Uterus (tissue), 4 donors: Measurements from ENCODE around the gene IGSF3. TPM values are rescaled to one million over a fixed set of nuclear protein-coding genes. Genes with fewer than 3 reads are reported as not detected.

Source experiments
- DNase-seq, 2 donors: peaks; one replicate each; pipeline ENCODE4 v3.0.0-alpha.2; 2019 to 2020
- H3K27ac ChIP-seq, 2 donors: fragments of 200-600 bp; sonication (generic); 1 replicate in 1 of 2; 2 replicates in 1 of 2; pipeline ENCODE4 v1.5.1; 2016 to 2018
- H3K27me3 ChIP-seq, 2 donors: fragments of 200-600 bp; sonication (generic); one replicate each; pipeline ENCODE4 v1.5.1; 2018 to 2019; ENCODE audit warnings: control low read depth in 1 of 2
- H3K36me3 ChIP-seq, 2 donors: fragments of 200-600 bp; sonication (generic); one replicate each; pipeline ENCODE4 v1.5.1; 2019; ENCODE audit warnings: control low read depth in 1 of 2
- H3K4me1 ChIP-seq, 2 donors: fragments of 200-600 bp; sonication (generic); one replicate each; pipeline ENCODE4 v1.5.1; 2018 to 2019; ENCODE audit warnings: control low read depth in 1 of 2
- H3K4me3 ChIP-seq, 2 donors: fragments of 200-600 bp; sonication (generic); 1 replicate in 1 of 2; 2 replicates in 1 of 2; pipeline ENCODE4 v1.5.1; 2018 to 2019; ENCODE audit warnings: mild to moderate bottlenecking in 1 of 2
- H3K9me3 ChIP-seq, 2 donors: fragments of 200-600 bp; sonication (generic); one replicate each; pipeline ENCODE4 v1.5.1; 2019; ENCODE audit warnings: control low read depth in 1 of 2
- CTCF ChIP-seq, 4 experiments: fragments of 200-600 bp in 2 of 4; fragments of 450-650 bp in 2 of 4; sonication (generic) in 2 of 4; IDR thresholded peaks; one replicate each; pipeline ENCODE4 v1.5.1; 2016 to 2019; ENCODE audit warnings: antibody characterized with exemption in 4 of 4, mild to moderate bottlenecking in 2 of 4, moderate library complexity in 1 of 4
- POLR2A ChIP-seq, 2 donors: fragments of 450-650 bp; IDR thresholded peaks; one replicate each; pipeline ENCODE4 v1.6.1; 2016; ENCODE audit warnings: antibody characterized with exemption in 2 of 2, mild to moderate bottlenecking in 1 of 2, moderate library complexity in 1 of 2
- intact Hi-C: fragments of 100-400 bp; cut with DNase I; formaldehyde crosslinking; loops from one replicate; pipeline ENCODE4 v1.15.1; 2023; ENCODE audit warnings: low total_unique reads
- total RNA-seq, 4 donors: library from RNA; depleted of rRNA in 3 of 4; stranded (reverse); fragments of >200 nt in 3 of 4; gene quantifications; one replicate each; pipeline versions ENCODE4 v1.1.0 to v1.2.4, GENCODE V29; 2014 to 2023
- donor health status: DM: yes; HTN: yes; CAD: no.

IGSF3 gene
- total RNA-seq, 4 donors from 2014 or later = 3.8 to 35.6 (median 8.4) TPM

- Histone ChIP-seq H3K4me3 (no peak overlapping the region), H3K4me1 (no peaks in the 10 kb centered on the region), H3K27me3 (no peaks in the 10 kb centered on the region), H3K27ac (no peak overlapping the region), H3K9me3 (no peaks in the 10 kb centered on the region), H3K36me3 (no peaks in the 10 kb centered on the region)
- no peak for TF ChIP-seq CTCF (IDR thresholded peaks at IDR 0.05)
- TF ChIP-seq POLR2A (IDR thresholded peaks at IDR 0.05) = no peak
- intact Hi-C loops = no loop called here
- DNase-seq = no peak
These were observed 8.8 kb upstream of the IGSF3 start for GRCh38 chr1:116676291-116676690.

- DNase-seq = no peak
- intact Hi-C loops = no loop called here
- TF ChIP-seq CTCF (IDR thresholded peaks at IDR 0.05) = no peak
- TF ChIP-seq POLR2A (IDR thresholded peaks at IDR 0.05) = no peak
These were observed 7.2 kb upstream of the IGSF3 start for GRCh38 chr1:116674751-116675150.

GRCh38 chr1:116674011-116674531 lies 6.5 kb upstream of the IGSF3 start:
- Histone ChIP-seq H3K9me3 (no peaks in the 10 kb centered on the region), H3K27ac (no peak overlapping the region), H3K4me3 (no peak overlapping the region), H3K4me1 (no peaks in the 10 kb centered on the region), H3K36me3 (no peaks in the 10 kb centered on the region), H3K27me3 (no peaks in the 10 kb centered on the region)
- intact Hi-C loops = no loop called here
- no peak for DNase-seq
- TF ChIP-seq CTCF (IDR thresholded peaks at IDR 0.05) = no peak
- no peak for TF ChIP-seq POLR2A (IDR thresholded peaks at IDR 0.05)

More at GRCh38 chr1:116674751-116675150, 7.2 kb upstream of the IGSF3 start:
- H3K27ac ChIP-seq = no peak overlapping the region
- no peak overlapping the region for H3K4me3 ChIP-seq
- H3K9me3 ChIP-seq = no peaks in the 10 kb centered on the region
- H3K27me3 ChIP-seq = no peaks in the 10 kb centered on the region
- H3K36me3 ChIP-seq = no peaks in the 10 kb centered on the region
- no peaks in the 10 kb centered on the region for H3K4me1 ChIP-seq

- intact Hi-C loops = no loop called here
- H3K27me3 ChIP-seq = no peaks in the 10 kb centered on the region
- TF ChIP-seq CTCF (IDR thresholded peaks at IDR 0.05) (no peak), POLR2A (IDR thresholded peaks at IDR 0.05) (no peak)
- no peak overlapping the region for H3K27ac ChIP-seq
- H3K4me3 ChIP-seq = no peak overlapping the region
- no peaks in the 10 kb centered on the region for H3K4me1 ChIP-seq
- no peaks in the 10 kb centered on the region for H3K36me3 ChIP-seq
- H3K9me3 ChIP-seq = no peaks in the 10 kb centered on the region
- no peak for DNase-seq
These were observed 4.4 kb upstream of the IGSF3 start for GRCh38 chr1:116671912-116672311.

- intact Hi-C loops = no loop called here
- Histone ChIP-seq H3K4me3 (no peak overlapping the region), H3K36me3 (no peaks in the 10 kb centered on the region), H3K9me3 (no peaks in the 10 kb centered on the region), H3K4me1 (no peaks in the 10 kb centered on the region), H3K27ac (no peak overlapping the region), H3K27me3 (no peaks in the 10 kb centered on the region)
- no peak for DNase-seq
- no peak for TF ChIP-seq POLR2A (IDR thresholded peaks at IDR 0.05)
- no peak for TF ChIP-seq CTCF (IDR thresholded peaks at IDR 0.05)
These were observed 3.7 kb upstream of the IGSF3 start for GRCh38 chr1:116671072-116671760.
